CD14-positive monocyte (primary cell): ENCODE data around the gene CUL1. TPM values are rescaled to one million over a fixed set of nuclear protein-coding genes. Genes with fewer than 3 reads are reported as not detected.

Source experiments
- DNase-seq, 3 donors: peaks; one replicate each; pipeline ENCODE4 v3.0.0-alpha.2; 2011 to 2022
- H2AFZ ChIP-seq: 2 replicates; pipeline ENCODE4 v1.6.0; 2012; ENCODE audit warnings: mild to moderate bottlenecking, low read depth, low read length, inconsistent platforms; ENCODE audit not compliant: insufficient read depth, poor library complexity, severe bottlenecking
- H3K27ac ChIP-seq, 2 donors: 1 replicate in 1 of 2; 2 replicates in 1 of 2; pipeline ENCODE4 v1.5.1; 2012 to 2013; ENCODE audit warnings: low read length in 2 of 2, control low read depth in 1 of 2, inconsistent platforms in 1 of 2, low read depth in 1 of 2, mild to moderate bottlenecking in 1 of 2
- H3K27me3 ChIP-seq, 2 donors: one replicate each; pipeline versions ENCODE4 v1.6.0 to v1.6.1; 2011 to 2013; ENCODE audit warnings: low read length in 2 of 2; ENCODE audit not compliant: control insufficient read depth in 2 of 2, insufficient read depth in 2 of 2
- H3K36me3 ChIP-seq, 2 donors: replicated peaks in 1 of 2; 1 replicate in 1 of 2; 2 replicates in 1 of 2; pipeline versions ENCODE4 v1.5.1 to v1.6.1; 2012 to 2013; ENCODE audit warnings: low read length in 2 of 2, control low read depth in 1 of 2, inconsistent platforms in 1 of 2, mild to moderate bottlenecking in 1 of 2; ENCODE audit not compliant: insufficient read depth in 2 of 2, control insufficient read depth in 1 of 2
- H3K4me1 ChIP-seq, 2 donors: 1 replicate in 1 of 2; 2 replicates in 1 of 2; pipeline versions ENCODE4 v1.5.1 to v1.6.1; 2012 to 2013; ENCODE audit warnings: low read length in 2 of 2, control low read depth in 1 of 2, inconsistent platforms in 1 of 2, mild to moderate bottlenecking in 1 of 2, moderate library complexity in 1 of 2; ENCODE audit not compliant: insufficient read depth in 2 of 2, control insufficient read depth in 1 of 2
- H3K4me2 ChIP-seq: replicated peaks from 2 replicates; pipeline ENCODE3; 2012; ENCODE audit warnings: low read length, moderate library complexity, mild to moderate bottlenecking; ENCODE audit not compliant: poor library complexity, severe bottlenecking; ENCODE audit errors: extremely low read depth
- H3K4me3 ChIP-seq, 3 experiments: fragments of 200-600 bp in 1 of 3; sonication (generic) in 1 of 3; replicated peaks in 1 of 3; 1 replicate in 2 of 3; 2 replicates in 1 of 3; pipeline ENCODE4 v1.5.1; 2011 to 2013; ENCODE audit warnings: low read length in 3 of 3, mild to moderate bottlenecking in 3 of 3, control low read depth in 2 of 3, low read depth in 2 of 3, inconsistent platforms in 1 of 3, moderate library complexity in 1 of 3
- H3K79me2 ChIP-seq: 2 replicates; pipeline ENCODE4 v1.6.0; 2012; ENCODE audit warnings: mild to moderate bottlenecking, control low read depth, inconsistent platforms, low read length, moderate library complexity; ENCODE audit not compliant: insufficient read depth
- H3K9ac ChIP-seq: 2 replicates; pipeline ENCODE4 v1.6.0; 2017; ENCODE audit warnings: low read length, mild to moderate bottlenecking; ENCODE audit not compliant: insufficient read depth, poor library complexity, severe bottlenecking
- H3K9me3 ChIP-seq, 2 donors: replicated peaks in 1 of 2; 1 replicate in 1 of 2; 2 replicates in 1 of 2; pipeline versions ENCODE4 v1.5.1 to v1.6.1; 2012 to 2013; ENCODE audit warnings: low read length in 2 of 2, control low read depth in 1 of 2; ENCODE audit not compliant: control insufficient read depth in 1 of 2, insufficient read depth in 1 of 2
- H4K20me1 ChIP-seq: 2 replicates; pipeline ENCODE4 v1.6.0; 2012; ENCODE audit warnings: mild to moderate bottlenecking, low read length, control low read depth, moderate library complexity; ENCODE audit not compliant: insufficient read depth
- H3K27ac Mint-ChIP-seq, 7 donors: one replicate each; pipeline ENCODE4 v1.8.0; 2020; ENCODE audit warnings: mild to moderate bottlenecking in 7 of 7, mixed read lengths in 7 of 7, moderate library complexity in 6 of 7, inconsistent platforms in 2 of 7
- H3K27me3 Mint-ChIP-seq, 3 donors: one replicate each; pipeline ENCODE4 v1.8.0; 2021 to 2022; ENCODE audit warnings: low read depth in 3 of 3, mild to moderate bottlenecking in 3 of 3, mixed read lengths in 3 of 3, moderate library complexity in 3 of 3, inconsistent platforms in 1 of 3
- H3K36me3 Mint-ChIP-seq, 2 donors: one replicate each; pipeline ENCODE4 v1.8.0; 2020; ENCODE audit warnings: mixed read lengths in 2 of 2, inconsistent platforms in 1 of 2, mild to moderate bottlenecking in 1 of 2
- H3K4me1 Mint-ChIP-seq: one replicate; pipeline ENCODE4 v1.8.0; 2020; ENCODE audit warnings: mild to moderate bottlenecking, mixed read lengths
- H3K4me3 Mint-ChIP-seq, 2 donors: one replicate each; pipeline ENCODE4 v1.8.0; 2020; ENCODE audit warnings: mild to moderate bottlenecking in 2 of 2, mixed read lengths in 2 of 2, moderate library complexity in 1 of 2
- H3K9me3 Mint-ChIP-seq, 7 donors: one replicate each; pipeline ENCODE4 v1.8.0; 2020 to 2022; ENCODE audit warnings: mixed read lengths in 7 of 7, mild to moderate bottlenecking in 6 of 7, moderate library complexity in 6 of 7, inconsistent platforms in 2 of 7
- CTCF ChIP-seq: fragments of 200-600 bp; IDR thresholded peaks from one replicate; pipeline ENCODE4 v1.8.0; 2022; ENCODE audit warnings: antibody characterized with exemption, mild to moderate bottlenecking
- WGBS: methylation state at CpG from one replicate; pipeline ENCODE4 v1.1.5; 2013; ENCODE audit warnings: missing lambda C conversion rate; ENCODE audit not compliant: insufficient coverage; 5-methylcytosine and 5-hydroxymethylcytosine counted together
- intact Hi-C, 2 donors: fragments of 100-400 bp; cut with micrococcal nuclease; formaldehyde crosslinking; loops; one replicate each; pipeline versions ENCODE4 v1.15.0 to v1.15.1; 2023
- polyA plus RNA-seq, 3 donors: library from polyadenylated mRNA; depleted of rRNA in 1 of 3; unstranded in 2 of 3; stranded (reverse) in 1 of 3; fragments of 300-500 nt in 2 of 3; fragments of >200 nt in 1 of 3; fragmentation: Illumina TruSeq in 2 of 3; gene quantifications; 1 replicate in 2 of 3; 2 replicates in 1 of 3; pipeline ENCODE4 v1.2.3, GENCODE V29; 2012 to 2021

The CUL1 gene
- polyA plus RNA-seq, 3 donors = 22.8 to 32.6 (median 23.9) TPM

DNA sequence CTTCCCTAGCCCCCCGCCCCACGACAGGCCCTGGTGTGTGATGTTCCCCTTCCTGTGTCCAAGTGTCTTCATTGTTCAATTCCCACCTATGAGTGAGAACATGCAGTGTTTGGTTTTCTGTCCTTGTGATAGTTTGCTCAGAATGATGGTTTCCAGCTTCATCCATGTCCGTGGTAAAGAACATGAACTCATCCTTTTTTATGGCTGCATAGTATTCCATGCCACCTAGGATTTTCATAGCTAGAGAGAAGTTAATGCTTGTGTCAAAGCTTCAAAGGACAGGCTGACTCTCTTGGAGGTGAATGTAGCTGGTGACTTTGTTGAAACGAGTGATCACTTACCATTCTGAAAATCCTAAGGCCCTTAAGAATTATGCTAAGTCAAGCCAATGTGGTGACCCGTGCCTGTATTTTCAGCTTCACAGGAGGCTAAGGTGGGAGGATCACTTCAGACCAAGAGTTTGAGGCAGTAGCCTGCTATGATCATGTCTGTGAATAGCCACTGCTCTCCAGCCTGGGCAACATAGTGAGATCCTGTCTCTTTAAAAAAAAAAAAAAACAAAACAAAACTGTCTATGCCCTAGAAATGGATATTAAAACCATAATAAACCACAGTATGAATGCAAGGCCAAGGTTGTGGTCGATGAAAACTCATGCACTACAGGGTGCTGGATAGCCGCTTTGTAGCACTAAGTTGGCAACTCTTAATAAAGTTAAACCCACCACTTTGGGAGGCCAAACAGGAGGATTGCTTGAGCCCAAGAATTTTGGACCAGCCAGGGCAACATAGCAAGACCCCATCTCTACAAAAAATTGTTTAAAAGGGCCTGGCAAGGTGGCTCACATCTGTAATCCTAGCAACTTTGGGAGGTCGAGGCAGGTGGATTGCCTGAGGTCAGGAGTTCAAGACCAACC, 52.0 kb downstream of the CUL1 start:
- Histone ChIP-seq H3K4me2 (no peak overlapping the region), H3K27ac (no peak overlapping the region), H3K27me3 (no peaks in the 10 kb centered on the region), H3K4me1 (no peaks in the 10 kb centered on the region), H3K36me3 (peaks cover 8 to 59% of the 10 kb centered on the region in 2 donors), H3K4me3 (no peak overlapping the region), H4K20me1 (peaks cover 20% of the 10 kb centered on the region), H3K9me3 (no peaks in the 10 kb centered on the region), H3K9ac (no peak overlapping the region), H3K79me2 (peaks cover 27% of the 10 kb centered on the region), H2AFZ (no peak overlapping the region)
- peaks cover 0 to 2% (median 0%) of the 10 kb centered on the region in 3 donors for H3K27me3 Mint-ChIP-seq
- H3K27ac Mint-ChIP-seq = no peak overlapping the region
- TF ChIP-seq CTCF = no peak
- H3K4me1 Mint-ChIP-seq = no peaks in the 10 kb centered on the region
- intact Hi-C loops = no loop called here
- no peak overlapping the region for H3K4me3 Mint-ChIP-seq
- peaks cover 32 to 44% of the 10 kb centered on the region in 2 donors for H3K36me3 Mint-ChIP-seq
- no peak for DNase-seq
- 80% methylated on average over 2 of the region's 8 CpGs for WGBS
- peaks cover 0 to 2% (median 0%) of the 10 kb centered on the region in 7 donors for H3K9me3 Mint-ChIP-seq

- Mint-ChIP-seq H3K4me3 (no peak overlapping the region), H3K4me1 (no peaks in the 10 kb centered on the region), H3K9me3 (peaks cover 0 to 2% (median 0%) of the 10 kb centered on the region in 7 donors), H3K36me3 (peaks cover 35 to 49% of the 10 kb centered on the region in 2 donors), H3K27me3 (peaks cover 0 to 2% (median 0%) of the 10 kb centered on the region in 3 donors), H3K27ac (peak overlapping the region in 1 of 7 donors; percentile 27)
- no peaks in the 10 kb centered on the region for H3K9me3 ChIP-seq
- H3K4me2 ChIP-seq = no peak overlapping the region
- peak overlapping the region in 1 of 2 donors; percentile 28 for H3K27ac ChIP-seq
- no peak for TF ChIP-seq CTCF
- peaks cover 13% of the 10 kb centered on the region for H4K20me1 ChIP-seq
- H3K36me3 ChIP-seq = peaks cover 27 to 54% of the 10 kb centered on the region in 2 donors
- no peak for DNase-seq
- H3K27me3 ChIP-seq = no peaks in the 10 kb centered on the region
- peaks cover 27% of the 10 kb centered on the region for H3K79me2 ChIP-seq
- intact Hi-C loops = no loop called here
- no peak overlapping the region for H3K9ac ChIP-seq
- H3K4me3 ChIP-seq = no peak overlapping the region
- no peak overlapping the region for H2AFZ ChIP-seq
- H3K4me1 ChIP-seq = no peaks in the 10 kb centered on the region
- WGBS = 7% methylated on average over 2 of the region's 4 CpGs
Measured at GRCh38 chr7:148753224-148753623, 54.5 kb downstream of the CUL1 start.
